GM18951 (cell line): ENCODE measurements around the gene SMARCA4.
"Not testable (repeated sequence)": the region's sequence is repeated elsewhere in the genome, so short reads cannot be mapped to it uniquely, and the experiment has no call there.

Experiments used
- POLR2A ChIP-seq: IDR thresholded peaks from 4 replicates; pipeline ENCODE4 v1.6.1; 2011; ENCODE audit warnings: mild to moderate bottlenecking; ENCODE audit not compliant: insufficient read length, insufficient read depth; ENCODE audit errors: extremely low read depth
- in situ Hi-C: fragments of 300-500 bp; cut with MboI; formaldehyde crosslinking; loops from one replicate; pipeline ENCODE4 v1.12.0; 2022; ENCODE audit warnings: low sequenced_read_pairs, mixed read lengths, inconsistent platforms; ENCODE audit not compliant: unreplicated experiment

The SMARCA4 gene

GRCh38 chr19:10952809-10953208 lies 8.0 kb upstream of the SMARCA4 start:
- no peak for TF ChIP-seq POLR2A
- in situ Hi-C loops: no loop called here

GRCh38 chr19:10959277-10959968 lies 1.4 kb upstream of the SMARCA4 start:
- in situ Hi-C loops: not testable (repeated sequence)

GRCh38 chr19:10961073-10961860 lies 437 bp downstream of the SMARCA4 start:
- in situ Hi-C loops: no loop called here
- no peak for TF ChIP-seq POLR2A

GRCh38 chr19:10962863-10963262 lies 2.0 kb downstream of the SMARCA4 start:
- TF ChIP-seq POLR2A: no peak
- in situ Hi-C loops: no loop called here

- in situ Hi-C loops: no loop called here
- no peak for TF ChIP-seq POLR2A
Observed at GRCh38 chr19:10963865-10964264, 3.0 kb downstream of the SMARCA4 start.

GRCh38 chr19:10964903-10965302 lies 4.1 kb downstream of the SMARCA4 start:
- in situ Hi-C loops: no loop called here
- no peak for TF ChIP-seq POLR2A

- in situ Hi-C loops: no loop called here
- TF ChIP-seq POLR2A: no peak
Observed at GRCh38 chr19:10965398-10965797, 4.6 kb downstream of the SMARCA4 start.

- in situ Hi-C loops: no loop called here
- TF ChIP-seq POLR2A: no peak
Observed at GRCh38 chr19:10966809-10967208, 6.0 kb downstream of the SMARCA4 start.

GRCh38 chr19:10968527-10969135 lies 7.8 kb downstream of the SMARCA4 start:
- in situ Hi-C loops: no loop called here
- TF ChIP-seq POLR2A: no peak

GRCh38 chr19:10971107-10971726 lies 10.4 kb downstream of the SMARCA4 start:
- no peak for TF ChIP-seq POLR2A
- in situ Hi-C loops: no loop called here

GRCh38 chr19:10975374-10976130 lies 14.7 kb downstream of the SMARCA4 start:
- in situ Hi-C loops: no loop called here
- TF ChIP-seq POLR2A: no peak

- in situ Hi-C loops: no loop called here
- TF ChIP-seq POLR2A: no peak
Observed at GRCh38 chr19:10976131-10976892, 15.5 kb downstream of the SMARCA4 start.
